T-cell (primary cell): Measurements from ENCODE around the gene IL7R. TPM values are rescaled to one million over a fixed set of nuclear protein-coding genes. Genes with fewer than 3 reads are reported as not detected.
A peak's percentile ranks its signal among the peaks of the same experiment; 100 is the strongest.

ENCODE experiments used
- ATAC-seq, 4 experiments: fragments of 200-7000 bp in 3 of 4; fragments of 150-1000 bp in 1 of 4; cut with Tn5 transposase; replicated peaks in 1 of 4; 1 replicate in 3 of 4; 2 replicates in 1 of 4; pipeline ENCODE4 v1.10.0; 2021; ENCODE audit warnings: moderate library complexity in 3 of 4, mild to moderate bottlenecking in 2 of 4, moderate number of reproducible peaks in 1 of 4
- CTCF ChIA-PET, 2 donors: fragments of 300-600 bp; sonication (Branson Sonifier 250); formaldehyde crosslinking; loops; one replicate each; lab custom pipeline; 2022; ENCODE audit warnings: antibody characterized with exemption in 2 of 2; lab: Charles Lee
- POLR2A ChIA-PET, 2 donors: fragments of 300-600 bp; sonication (Branson Sonifier 250); formaldehyde crosslinking; loops; one replicate each; lab custom pipeline; 2022; ENCODE audit warnings: antibody characterized with exemption in 2 of 2; lab: Charles Lee
- DNase-seq, 35 experiments: peaks; one replicate each; pipeline versions ENCODE4 v3.0.0 to v3.0.0-alpha.2; 2013 to 2023
- H3K27ac ChIP-seq: one replicate; pipeline ENCODE4 v1.5.1; 2013; ENCODE audit warnings: low read length
- H3K27me3 ChIP-seq, 2 experiments: replicated peaks in 1 of 2; 1 replicate in 1 of 2; 2 replicates in 1 of 2; pipeline versions ENCODE4 v1.6.1 to v1.7.0; 2013; ENCODE audit warnings: low read length in 1 of 2, mixed read lengths in 1 of 2; ENCODE audit not compliant: control insufficient read depth in 2 of 2, insufficient read depth in 2 of 2; ENCODE audit errors: extremely low read depth in 1 of 2
- H3K36me3 ChIP-seq, 2 donors: 1 replicate in 1 of 2; 2 replicates in 1 of 2; pipeline versions ENCODE4 v1.6.1 to v1.7.0; 2013; ENCODE audit warnings: low read length in 1 of 2; ENCODE audit not compliant: control insufficient read depth in 2 of 2, insufficient read depth in 1 of 2; ENCODE audit errors: extremely low read depth in 1 of 2
- H3K4me1 ChIP-seq, 2 experiments: 1 replicate in 1 of 2; 2 replicates in 1 of 2; pipeline versions ENCODE4 v1.6.1 to v1.7.0; 2013; ENCODE audit warnings: low read length in 2 of 2, mixed read lengths in 1 of 2; ENCODE audit not compliant: insufficient read depth in 2 of 2, control insufficient read depth in 1 of 2; ENCODE audit errors: extremely low read depth in 1 of 2
- H3K4me3 ChIP-seq, 2 donors: 1 replicate in 1 of 2; 2 replicates in 1 of 2; pipeline versions ENCODE4 v1.5.1 to v1.7.0; 2013; ENCODE audit warnings: mild to moderate bottlenecking in 2 of 2, low read length in 1 of 2, moderate library complexity in 1 of 2; ENCODE audit not compliant: control insufficient read depth in 1 of 2; ENCODE audit errors: extremely low read depth in 1 of 2
- H3K9me3 ChIP-seq: 2 replicates; pipeline ENCODE4 v1.7.0; 2013
- H3K27ac Mint-ChIP-seq, 2 donors: one replicate each; pipeline ENCODE4 v1.8.0; 2020 to 2021; ENCODE audit warnings: mild to moderate bottlenecking in 2 of 2, mixed read lengths in 2 of 2
- H3K27me3 Mint-ChIP-seq, 2 donors: one replicate each; pipeline ENCODE4 v1.8.0; 2021 to 2022; ENCODE audit warnings: mixed read lengths in 2 of 2
- H3K36me3 Mint-ChIP-seq: one replicate; pipeline ENCODE4 v1.8.0; 2021; ENCODE audit warnings: mixed read lengths
- H3K4me1 Mint-ChIP-seq, 3 donors: one replicate each; pipeline ENCODE4 v1.8.0; 2020 to 2022; ENCODE audit warnings: mixed read lengths in 3 of 3, mild to moderate bottlenecking in 1 of 3
- H3K4me3 Mint-ChIP-seq, 3 donors: one replicate each; pipeline ENCODE4 v1.8.0; 2020 to 2022; ENCODE audit warnings: mild to moderate bottlenecking in 3 of 3, mixed read lengths in 3 of 3, moderate library complexity in 3 of 3
- H3K9me3 Mint-ChIP-seq, 3 donors: one replicate each; pipeline ENCODE4 v1.8.0; 2020 to 2022; ENCODE audit warnings: mixed read lengths in 3 of 3
- WGBS: methylation state at CpG from one replicate; pipeline ENCODE4 v1.1.5; 2013; ENCODE audit warnings: missing lambda C conversion rate; ENCODE audit not compliant: insufficient coverage; 5-methylcytosine and 5-hydroxymethylcytosine counted together
- total RNA-seq, 35 experiments: library from RNA in 6 of 35; stranded (reverse) in 6 of 35; fragments of 120-200 nt in 1 of 35; gene quantifications; one replicate each; pipeline versions ENCODE4 v1.2.1 to v1.2.4 and lab custom pipeline; 2013 to 2026

The IL7R gene
- total RNA-seq, 5 donors from 2014 or later (not counting 1 experiment from before 2014, with no cell fraction given): 691 to 1,106 (median 924) TPM

GRCh38 chr5:35900972-35901695 is 44.4 kb downstream of the IL7R start:
- CTCF ChIA-PET: no interaction called here
- H3K9me3 ChIP-seq: no peaks in the 10 kb centered on the region
- H3K27me3 ChIP-seq: no peaks in the 10 kb centered on the region
- peaks cover 58 to 65% (median 62%) of the 10 kb centered on the region in 3 donors for H3K4me1 Mint-ChIP-seq
- POLR2A ChIA-PET: no interaction called here
- no peak overlapping the region for H3K4me3 ChIP-seq
- peak overlapping the region in 1 of 2 donors; percentile 81 for H3K27ac Mint-ChIP-seq
- H3K36me3 ChIP-seq: no peaks in the 10 kb centered on the region
- WGBS: no CpG with 5 or more reads among the region's 3 CpGs
- H3K4me1 ChIP-seq: peaks cover 11 to 17% of the 10 kb centered on the region in 2 experiments
- peak in 1 of 4 experiments; percentile 69 for ATAC-seq
- peak overlapping the region in 1 of 3 donors; percentile 17 for H3K4me3 Mint-ChIP-seq
- DNase-seq: peak in 1 of 35 experiments; percentile 23
- no peaks in the 10 kb centered on the region for H3K27me3 Mint-ChIP-seq
- no peaks in the 10 kb centered on the region for H3K9me3 Mint-ChIP-seq
- no peak overlapping the region for H3K27ac ChIP-seq
- no peaks in the 10 kb centered on the region for H3K36me3 Mint-ChIP-seq

DNA sequence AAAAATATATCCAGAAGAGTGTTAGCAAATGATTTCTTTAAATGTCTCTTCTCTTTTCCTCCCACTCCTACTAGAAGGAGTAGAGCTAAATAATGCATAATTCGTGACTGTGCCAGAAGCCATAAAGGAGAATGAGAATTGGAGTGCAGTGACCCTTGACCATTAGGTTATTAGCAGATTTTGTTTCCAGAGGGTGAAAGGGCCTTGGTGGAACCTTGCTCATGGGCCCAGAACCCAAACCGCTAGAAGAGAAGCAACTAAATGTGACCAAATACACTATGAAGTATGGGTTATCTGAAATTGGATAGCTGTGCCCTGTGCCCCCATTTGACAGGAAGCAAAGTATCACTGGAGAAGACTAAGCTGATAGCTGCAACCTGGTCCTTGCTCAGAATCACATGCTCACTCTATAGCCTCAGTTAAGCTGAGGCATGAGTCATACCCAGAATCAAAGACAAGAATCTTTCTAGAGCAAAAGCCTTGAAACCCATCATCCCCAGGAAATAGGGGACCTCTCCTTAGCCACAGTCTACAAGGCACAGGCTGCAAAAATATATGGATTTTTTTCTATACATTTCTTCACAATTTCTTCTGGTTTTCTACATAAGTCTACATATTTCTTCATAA is 45.5 kb downstream of the IL7R start:
- H3K36me3 Mint-ChIP-seq: no peaks in the 10 kb centered on the region
- ChIA-PET CTCF (interaction anchor here in 1 of 2 donors (1.0 kb wide), 1 partner anchor 84 kb away, joined by 5 read pairs; no protein-coding TSS in a partner anchor), POLR2A (interaction anchor here in 1 of 2 donors (0.6 kb wide), 1 partner anchor 17 kb away, joined by 8 read pairs; no protein-coding TSS in a partner anchor)
- WGBS: no CpG with 5 or more reads among the region's 2 CpGs
- H3K27ac ChIP-seq: peak overlapping the region; percentile 9
- H3K27me3 ChIP-seq: no peaks in the 10 kb centered on the region
- H3K4me1 ChIP-seq: peaks cover 11 to 17% of the 10 kb centered on the region in 2 experiments
- H3K9me3 ChIP-seq: no peaks in the 10 kb centered on the region
- no peaks in the 10 kb centered on the region for H3K27me3 Mint-ChIP-seq
- H3K4me3 ChIP-seq: no peak overlapping the region
- no peak overlapping the region for H3K4me3 Mint-ChIP-seq
- no peaks in the 10 kb centered on the region for H3K36me3 ChIP-seq
- DNase-seq: peak in 1 of 35 experiments; percentile 28
- peaks cover 58 to 64% (median 62%) of the 10 kb centered on the region in 3 donors for H3K4me1 Mint-ChIP-seq
- H3K9me3 Mint-ChIP-seq: no peaks in the 10 kb centered on the region
- H3K27ac Mint-ChIP-seq: peak overlapping the region; percentile 9 to 52
- peak; percentile 55 to 97 (median 94) for ATAC-seq

- Mint-ChIP-seq H3K27ac (no peak overlapping the region), H3K4me1 (peaks cover 58 to 68% (median 65%) of the 10 kb centered on the region in 3 donors), H3K36me3 (no peaks in the 10 kb centered on the region), H3K4me3 (no peak overlapping the region), H3K27me3 (no peaks in the 10 kb centered on the region), H3K9me3 (no peaks in the 10 kb centered on the region)
- Histone ChIP-seq H3K4me1 (peaks cover 11 to 17% of the 10 kb centered on the region in 2 experiments), H3K9me3 (no peaks in the 10 kb centered on the region), H3K27ac (no peak overlapping the region), H3K27me3 (no peaks in the 10 kb centered on the region), H3K36me3 (no peaks in the 10 kb centered on the region), H3K4me3 (no peak overlapping the region)
- ATAC-seq (no peak), DNase-seq (no peak)
- CTCF ChIA-PET: interaction anchor here in 1 of 2 donors (0.6 to 0.8 kb wide), 2 partner anchors 21 to 71 kb away, joined by 3 read pairs; no protein-coding TSS in a partner anchor
- WGBS: no CpG with 5 or more reads among the region's 6 CpGs
- POLR2A ChIA-PET: interaction anchor here in 1 of 2 donors (0.7 kb wide), 1 partner anchor 42 kb away, joined by 3 read pairs; no protein-coding TSS in a partner anchor
Measured at GRCh38 chr5:35903631-35904203, 47.0 kb downstream of the IL7R start.

GRCh38 chr5:35904443-35905132 is 47.9 kb downstream of the IL7R start:
- ChIA-PET CTCF (interaction anchor here in 1 of 2 donors (0.6 to 0.8 kb wide), 3 partner anchors 20 to 127 kb away, joined by 3 read pairs; no protein-coding TSS in a partner anchor), POLR2A (interaction anchor here in 1 of 2 donors (0.7 kb wide), 1 partner anchor 42 kb away, joined by 3 read pairs; no protein-coding TSS in a partner anchor)
- Histone ChIP-seq H3K4me1 (peaks cover 7 to 17% of the 10 kb centered on the region in 2 experiments), H3K36me3 (no peaks in the 10 kb centered on the region), H3K27ac (no peak overlapping the region), H3K9me3 (no peaks in the 10 kb centered on the region), H3K4me3 (no peak overlapping the region), H3K27me3 (no peaks in the 10 kb centered on the region)
- Mint-ChIP-seq H3K4me3 (peak overlapping the region in 1 of 3 donors; percentile 2), H3K27ac (peak overlapping the region; percentile 41 to 81), H3K27me3 (no peaks in the 10 kb centered on the region), H3K36me3 (no peaks in the 10 kb centered on the region), H3K9me3 (no peaks in the 10 kb centered on the region), H3K4me1 (peaks cover 50 to 63% (median 61%) of the 10 kb centered on the region in 3 donors)
- peak in 3 of 4 experiments; percentile 33 to 71 (median 34) for ATAC-seq
- DNase-seq: peak in 1 of 35 experiments; percentile 19
- WGBS: 68% methylated on average over 5 of the region's 11 CpGs

DNA sequence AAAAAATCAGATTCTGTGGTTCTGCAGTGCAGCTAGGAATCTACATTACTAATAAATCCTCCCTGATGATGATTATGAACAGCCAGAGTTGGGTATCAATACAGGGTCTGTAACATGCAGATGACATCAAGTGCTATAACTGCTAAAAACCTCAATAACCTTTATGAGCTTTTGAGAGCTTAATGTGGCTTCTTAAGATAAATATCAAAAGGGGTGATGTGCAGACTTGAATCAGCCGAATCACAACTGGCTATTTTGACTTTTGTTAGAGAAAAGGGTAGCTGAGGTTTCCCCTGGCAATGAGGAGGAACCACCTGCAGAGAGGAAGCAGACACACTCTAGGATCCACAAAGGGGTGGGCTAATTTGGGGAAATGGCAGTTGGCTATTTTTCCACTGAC is 51.5 kb downstream of the IL7R start:
- no peak overlapping the region for H3K4me3 ChIP-seq
- Mint-ChIP-seq H3K36me3 (no peaks in the 10 kb centered on the region), H3K4me3 (no peak overlapping the region), H3K27me3 (no peaks in the 10 kb centered on the region), H3K4me1 (peaks cover 15 to 32% (median 29%) of the 10 kb centered on the region in 3 donors), H3K9me3 (peaks cover 0 to 5% (median 0%) of the 10 kb centered on the region in 3 donors), H3K27ac (no peak overlapping the region)
- no peaks in the 10 kb centered on the region for H3K36me3 ChIP-seq
- no peaks in the 10 kb centered on the region for H3K27me3 ChIP-seq
- no peaks in the 10 kb centered on the region for H3K9me3 ChIP-seq
- ChIA-PET POLR2A (interaction anchor here in 1 of 2 donors (0.6 kb wide), 1 partner anchor 121 kb away, joined by 8 read pairs; no protein-coding TSS in a partner anchor), CTCF (no interaction called here)
- no peak for DNase-seq
- ATAC-seq: peak in 2 of 4 experiments; percentile 26 to 47
- no CpG with 5 or more reads among the region's 1 CpG for WGBS
- H3K4me1 ChIP-seq: peaks cover 0 to 5% of the 10 kb centered on the region in 2 experiments
- H3K27ac ChIP-seq: no peak overlapping the region
